NCI-H2196 (cell line): ENCODE results near the gene SLC25A21.

Experiments
- DNase-seq: peaks from one replicate; lab custom pipeline; 2025; ENCODE audit not compliant: unreplicated experiment; lab: John Stamatoyannopoulos, UW

SLC25A21 gene

DNA sequence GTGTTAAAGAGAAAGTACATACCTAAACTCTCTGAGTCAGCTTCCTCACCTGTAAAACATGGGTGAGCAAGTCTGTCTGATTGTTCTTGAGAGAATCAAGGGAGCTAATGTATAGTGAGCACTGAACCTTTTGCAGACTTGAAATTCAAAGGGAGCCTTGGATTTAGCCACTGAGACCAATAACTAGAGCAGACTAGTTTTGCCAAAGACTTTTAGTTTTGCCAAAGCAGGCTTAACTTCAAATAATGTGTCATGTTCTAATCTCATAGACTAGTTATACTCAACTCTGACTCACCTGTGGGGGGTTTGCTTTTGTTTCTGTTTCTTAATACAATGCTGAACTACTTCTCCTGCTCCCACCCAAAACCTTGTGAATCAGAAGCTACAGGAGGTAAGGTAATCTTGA lies 123.7 kb downstream of the SLC25A21 start:
- no peak for DNase-seq

DNA sequence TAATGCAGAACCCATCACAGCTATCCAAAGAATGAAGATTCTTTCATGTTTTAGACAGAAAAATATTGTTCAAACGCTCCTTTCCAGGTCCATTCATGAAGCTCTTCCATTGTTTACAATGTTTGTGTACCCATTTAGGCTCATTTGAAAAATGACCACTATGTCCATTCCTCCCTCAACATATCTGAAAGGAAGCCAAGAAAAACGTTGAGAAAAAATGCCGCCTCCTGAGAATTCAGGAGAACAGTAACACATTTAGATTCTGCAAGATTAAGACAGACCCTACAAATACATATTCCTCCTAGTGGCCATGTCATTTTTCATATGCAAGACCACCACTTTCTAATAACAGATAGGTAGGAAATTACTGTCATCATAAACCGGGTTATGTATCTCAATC lies 124.4 kb downstream of the SLC25A21 start:
- no peak for DNase-seq

DNA sequence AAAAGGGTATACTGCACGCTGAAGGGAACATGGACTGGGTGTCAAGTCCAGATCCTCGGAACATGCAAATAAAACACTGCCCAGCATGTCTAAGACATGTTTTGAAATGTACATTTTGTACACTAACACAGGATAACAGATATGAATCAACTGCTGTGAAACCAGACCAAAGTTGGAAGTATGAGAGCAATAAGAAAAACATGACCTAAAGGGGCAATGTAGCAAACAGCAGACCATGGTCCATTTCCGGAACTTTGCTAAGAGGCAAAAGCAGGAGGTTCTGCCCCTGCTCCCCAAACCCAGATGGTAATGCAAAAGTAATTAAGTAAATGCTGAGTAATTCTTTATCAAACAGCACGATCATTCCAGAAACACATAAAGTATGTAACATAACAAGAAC lies 125.2 kb downstream of the SLC25A21 start:
- no peak for DNase-seq

DNA sequence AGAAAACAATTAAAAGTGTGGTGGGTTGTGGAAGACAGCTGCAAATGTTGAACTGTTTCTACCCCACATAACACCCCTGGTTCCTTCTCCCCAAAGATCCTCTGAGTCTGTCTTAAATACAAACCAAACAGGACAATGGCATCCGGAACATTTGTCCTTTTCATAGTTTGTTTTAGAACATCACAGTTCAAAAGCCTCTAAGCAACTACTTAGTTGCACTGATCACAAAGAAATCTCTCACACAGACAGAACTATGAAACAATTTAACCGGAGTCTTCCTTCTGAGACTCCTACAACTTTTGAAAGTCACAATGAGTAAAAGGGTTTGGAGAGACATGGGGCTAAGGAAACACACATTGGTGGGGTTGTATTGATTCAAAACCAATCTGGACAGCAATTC lies 125.6 kb downstream of the SLC25A21 start:
- DNase-seq: no peak

GRCh38 chr14:37045340-37046061 lies 126.9 kb downstream of the SLC25A21 start:
- DNase-seq: no peak

DNA sequence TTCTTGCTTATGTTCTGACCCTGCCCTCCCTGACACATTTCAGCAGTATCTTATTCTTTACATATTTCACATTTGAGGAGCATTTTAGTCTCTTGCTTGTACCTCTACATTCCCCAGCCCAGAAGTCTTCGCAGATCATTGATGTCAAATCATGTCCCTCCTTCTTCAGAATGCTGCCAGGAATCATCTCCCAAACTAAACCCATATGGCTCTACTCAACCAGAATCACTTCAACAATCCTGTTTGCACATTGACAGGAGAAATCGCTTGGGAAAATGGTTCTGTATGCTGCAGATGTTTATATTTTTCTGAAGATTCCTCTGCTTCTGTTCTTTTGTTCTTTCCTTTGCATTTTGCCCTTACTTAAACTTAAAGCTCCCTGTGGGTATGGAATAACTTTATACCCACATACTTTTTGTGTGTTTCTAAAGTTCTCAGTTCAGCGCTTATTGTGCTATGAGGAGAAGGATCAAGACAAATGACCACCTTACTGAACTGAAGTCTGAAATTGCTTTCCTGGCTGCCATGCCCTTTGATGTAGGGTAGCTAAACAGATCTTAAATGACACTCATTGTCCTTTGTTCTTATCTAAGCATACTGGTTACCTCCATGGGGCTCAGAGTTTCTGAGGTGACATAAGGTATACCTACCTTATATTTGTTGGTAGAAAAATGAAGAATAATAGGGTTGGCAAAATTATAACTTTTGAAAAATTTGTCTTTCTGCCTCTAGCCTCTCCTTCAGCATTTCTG lies 134.6 kb downstream of the SLC25A21 start:
- no peak for DNase-seq

- DNase-seq: no peak
Measured at GRCh38 chr14:37036669-37037341, 135.6 kb downstream of the SLC25A21 start.

- no peak for DNase-seq
Measured at GRCh38 chr14:37035401-37035800, 137.0 kb downstream of the SLC25A21 start.

DNA sequence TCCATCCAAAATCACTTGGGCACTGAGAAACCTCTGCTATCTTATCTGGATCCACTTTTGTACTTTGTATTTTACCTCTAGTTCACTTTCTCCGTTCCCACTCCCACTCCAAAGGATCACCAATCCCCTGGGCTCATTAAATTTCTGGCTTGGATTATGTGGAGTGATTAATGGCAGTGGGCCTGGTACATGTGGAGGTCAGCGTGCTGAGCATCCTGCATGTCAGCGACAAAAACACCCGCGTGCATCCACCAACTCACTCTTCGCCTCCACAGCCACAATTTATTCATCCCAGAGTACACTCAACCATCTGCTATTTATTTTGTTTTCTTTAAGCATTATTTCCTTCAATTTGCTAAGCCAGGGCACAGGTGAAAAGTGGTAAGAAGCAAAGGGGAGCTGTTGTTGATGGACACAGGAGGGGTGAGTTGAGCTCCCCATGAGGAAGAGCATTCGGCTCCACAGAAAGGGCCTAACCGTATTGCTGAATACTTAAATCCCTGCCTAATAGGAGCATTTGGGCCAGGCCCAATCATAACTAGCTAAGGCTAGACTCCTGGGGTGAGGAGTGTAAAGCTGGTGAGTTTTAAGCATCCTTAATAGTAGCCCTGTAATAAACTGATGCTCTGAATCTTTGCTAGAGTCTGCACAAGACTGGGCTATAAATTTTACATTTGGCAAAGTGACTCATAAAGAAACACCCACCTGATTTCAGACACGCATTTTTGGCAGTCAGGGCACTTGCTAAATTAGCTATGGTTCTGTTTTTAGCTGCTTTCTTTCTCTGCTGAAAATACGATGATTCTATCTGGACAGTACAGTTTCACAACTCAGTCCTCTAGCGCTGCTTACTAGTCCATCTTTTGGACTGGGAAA lies 137.8 kb downstream of the SLC25A21 start:
- no peak for DNase-seq

GRCh38 chr14:37032863-37033262 lies 139.5 kb downstream of the SLC25A21 start:
- no peak for DNase-seq

- DNase-seq: no peak
Measured at GRCh38 chr14:37027188-37027824, 145.1 kb downstream of the SLC25A21 start.

- no peak for DNase-seq
Measured at GRCh38 chr14:37023875-37024565, 148.4 kb downstream of the SLC25A21 start.

DNA sequence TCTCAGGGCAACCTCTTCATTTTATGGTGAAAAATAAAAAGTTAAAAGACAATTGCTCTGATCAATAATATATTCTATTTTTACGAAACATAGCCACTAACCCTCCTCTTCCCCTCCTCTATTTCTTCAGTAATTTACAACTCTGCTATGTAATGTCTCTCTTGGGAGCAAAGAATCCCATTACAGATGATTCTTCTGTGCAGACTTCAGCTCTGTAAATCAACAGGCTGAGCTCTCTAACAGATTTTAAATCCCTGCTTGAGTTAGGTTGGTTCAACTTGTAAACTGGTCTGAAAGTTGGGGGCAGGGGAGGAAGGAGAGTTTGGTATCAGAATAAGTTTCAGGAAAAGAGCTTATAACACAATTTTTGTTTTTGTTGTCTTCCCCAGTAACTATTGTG lies 151.0 kb downstream of the SLC25A21 start:
- no peak for DNase-seq

DNA sequence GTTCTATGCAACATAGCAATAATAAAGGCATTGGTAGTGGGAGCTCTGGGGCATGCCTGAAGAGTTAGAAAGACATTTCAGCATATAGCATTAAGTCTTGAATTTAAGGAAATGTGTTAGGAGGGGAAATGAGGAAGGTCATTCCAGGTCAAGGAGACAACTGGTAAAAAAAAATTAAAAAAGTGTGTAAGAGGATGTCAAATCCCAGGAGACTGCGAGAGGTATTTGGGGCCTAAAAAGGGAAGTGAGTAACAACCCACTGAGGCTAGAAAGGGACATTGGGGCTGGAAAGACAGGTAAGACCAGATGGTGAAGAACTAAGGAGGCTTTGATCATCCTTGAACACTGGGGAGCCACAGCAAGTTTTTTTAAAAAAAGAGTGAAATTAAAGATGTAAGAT lies 152.9 kb downstream of the SLC25A21 start:
- no peak for DNase-seq

- DNase-seq: no peak
Measured at GRCh38 chr14:37018571-37019240, 153.7 kb downstream of the SLC25A21 start.

- peak; percentile 6 for DNase-seq
Measured at GRCh38 chr14:37013078-37013477, 159.3 kb downstream of the SLC25A21 start.

DNA sequence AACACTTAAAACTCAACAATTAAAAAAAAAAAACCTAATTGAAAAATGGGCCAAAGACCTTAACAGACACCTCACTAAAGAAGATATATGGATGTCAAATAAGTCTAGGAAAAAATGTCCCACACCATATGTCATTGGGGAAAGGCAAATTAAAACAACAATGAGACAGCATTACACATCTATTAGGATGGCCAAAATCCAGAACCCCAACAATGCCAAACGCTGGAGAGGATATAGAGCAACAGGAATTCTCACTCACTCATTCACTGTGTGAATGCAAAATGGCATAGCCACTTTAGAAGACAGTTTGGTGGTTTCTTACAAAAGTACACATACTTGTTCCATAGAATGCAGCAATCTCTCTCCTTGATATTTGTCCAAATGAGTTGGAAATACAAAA lies 173.7 kb downstream of the SLC25A21 start:
- no peak for DNase-seq

GRCh38 chr14:36997843-36998242 lies 174.6 kb downstream of the SLC25A21 start:
- no peak for DNase-seq

DNA sequence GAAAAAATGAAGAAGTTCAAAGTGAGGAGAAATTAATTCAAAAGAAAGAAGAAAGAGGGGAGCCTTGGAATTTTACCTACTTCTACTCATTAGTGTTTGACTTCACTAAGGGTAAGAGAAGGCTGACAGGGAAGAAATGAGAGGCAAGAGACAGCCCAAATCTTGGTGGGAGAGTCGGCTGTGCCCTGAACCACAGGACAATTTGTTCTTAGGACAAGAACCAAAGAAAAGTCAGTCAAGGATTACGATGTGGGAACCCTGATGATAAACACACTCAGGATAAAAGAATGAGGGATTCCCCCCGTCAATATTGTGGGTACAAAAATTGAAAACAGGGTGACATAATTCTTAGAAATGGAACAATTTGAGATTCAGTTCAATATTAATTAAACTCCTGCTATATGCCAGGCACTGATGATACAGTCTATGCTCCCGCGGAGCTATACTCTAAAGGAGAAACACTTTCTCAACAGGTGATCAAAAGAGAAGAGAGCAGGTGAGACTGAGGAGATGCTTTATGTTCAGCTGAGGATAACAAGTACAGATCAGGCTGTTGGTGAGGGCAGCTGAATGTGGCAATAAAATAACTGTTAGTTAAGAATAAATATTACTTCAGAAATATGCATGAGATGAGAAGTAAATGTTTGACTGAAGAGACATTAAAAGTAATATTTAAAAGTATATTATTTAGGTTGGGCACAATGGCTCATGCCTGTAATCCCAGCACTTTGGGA lies 175.4 kb downstream of the SLC25A21 start:
- DNase-seq: no peak
